Astrocyte of the spinal cord (primary cell): ENCODE data around the gene CD200.

Source experiments
- DNase-seq: peaks from one replicate; pipeline ENCODE4 v3.0.0; 2011; ENCODE audit warnings: low read depth, low spot score
- H3K4me3 ChIP-seq: 2 replicates; pipeline ENCODE4 v1.5.1; 2011; ENCODE audit warnings: low read depth, mild to moderate bottlenecking, low read length, moderate library complexity
- CTCF ChIP-seq: IDR thresholded peaks from 2 replicates; pipeline ENCODE4 v1.5.1; 2012; ENCODE audit warnings: low read depth, mild to moderate bottlenecking, low read length, inconsistent platforms
- in situ Hi-C: cut with HindIII; loops from 2 replicates; pipeline ENCODE4 v1.10.0; 2017; ENCODE audit warnings: low sequenced_read_pairs

CD200 gene

GRCh38 chr3:112382543-112383160, 49.7 kb downstream of the CD200 start:
- in situ Hi-C loops = no loop called here
- DNase-seq = no peak
- TF ChIP-seq CTCF = no peak
- H3K4me3 ChIP-seq = no peak overlapping the region

- in situ Hi-C loops = no loop called here
- DNase-seq = no peak
- TF ChIP-seq CTCF = no peak
- H3K4me3 ChIP-seq = no peak overlapping the region
Observed at GRCh38 chr3:112384769-112385168, 51.8 kb downstream of the CD200 start.

GRCh38 chr3:112388972-112389371, 56.0 kb downstream of the CD200 start:
- in situ Hi-C loops = no loop called here
- no peak for DNase-seq
- no peak for TF ChIP-seq CTCF

DNA sequence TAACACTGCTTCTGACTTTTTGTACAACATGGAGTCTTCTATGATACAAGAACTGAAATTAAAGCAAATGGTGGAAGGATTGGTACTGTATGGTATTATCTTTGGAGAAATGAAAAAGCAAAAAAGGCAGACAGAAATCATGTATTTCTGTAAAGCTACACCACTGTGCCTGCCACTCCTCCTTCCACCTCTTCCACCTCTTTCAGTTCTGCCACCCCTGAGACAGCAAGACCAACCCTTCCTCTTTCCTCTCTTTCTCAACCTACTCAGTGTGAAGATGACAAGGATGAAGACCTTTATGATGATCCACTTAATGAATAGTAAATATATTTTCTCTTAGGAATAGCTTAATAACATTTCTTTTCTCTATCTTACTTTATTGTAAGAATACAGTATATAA, 57.0 kb downstream of the CD200 start:
- no peak for DNase-seq
- no peak overlapping the region for H3K4me3 ChIP-seq
- in situ Hi-C loops = no loop called here
- no peak for TF ChIP-seq CTCF

More at GRCh38 chr3:112388972-112389371, 56.0 kb downstream of the CD200 start:
- no peak overlapping the region for H3K4me3 ChIP-seq

- no peak overlapping the region for H3K4me3 ChIP-seq
- in situ Hi-C loops = no loop called here
- TF ChIP-seq CTCF = no peak
- peak; percentile 98 for DNase-seq
Observed at GRCh38 chr3:112390783-112391641, 58.1 kb downstream of the CD200 start.

DNA sequence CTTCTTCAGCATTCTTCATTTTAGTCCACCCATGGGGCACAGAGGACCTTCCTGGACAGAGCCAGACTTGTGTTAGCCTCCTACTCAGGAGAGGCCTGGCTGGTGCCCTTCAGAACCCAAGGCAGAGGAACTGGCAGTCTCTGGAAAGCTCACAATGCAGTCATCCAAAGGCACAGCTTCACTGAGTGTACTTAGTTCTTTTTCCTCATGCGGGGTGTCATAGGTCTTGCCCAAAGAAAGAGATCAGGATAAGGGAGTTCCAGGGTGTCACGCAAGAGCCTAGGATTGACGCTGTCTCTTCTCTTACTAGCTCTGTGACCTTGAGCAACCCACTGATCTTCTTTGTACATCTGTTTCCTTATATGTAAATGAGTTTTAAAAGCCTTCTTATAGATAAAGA, 58.7 kb downstream of the CD200 start:
- H3K4me3 ChIP-seq = no peak overlapping the region
- no peak for DNase-seq
- in situ Hi-C loops = no loop called here
- TF ChIP-seq CTCF = no peak
